DND-41 (cell line): ENCODE measurements around the gene NCAPG.

Source experiments
- ATAC-seq: fragments of 200-7000 bp; cut with Tn5 transposase; 3 replicates; pipeline ENCODE4 v1.9.1; 2021; ENCODE audit warnings: low read depth; ENCODE audit not compliant: insufficient read depth
- DNase-seq: peaks from one replicate; pipeline ENCODE4 v3.0.0-alpha.2; 2020
- H2AFZ ChIP-seq: 2 replicates; pipeline ENCODE4 v1.6.0; 2012; ENCODE audit warnings: low read depth, low read length
- H3K27ac ChIP-seq: 2 replicates; pipeline ENCODE4 v1.5.1; 2012; ENCODE audit warnings: low read length, inconsistent platforms
- H3K27me3 ChIP-seq: fragments of 200-600 bp; sonication (generic); 2 replicates; pipeline ENCODE4 v1.6.0; 2012; ENCODE audit warnings: low read length, mild to moderate bottlenecking, inconsistent platforms; ENCODE audit not compliant: insufficient read depth, poor library complexity
- H3K36me3 ChIP-seq: 2 replicates; pipeline ENCODE4 v1.5.1; 2012; ENCODE audit warnings: low read length, inconsistent platforms; ENCODE audit not compliant: insufficient read depth
- H3K4me1 ChIP-seq: 2 replicates; pipeline ENCODE4 v1.5.1; 2012; ENCODE audit warnings: mild to moderate bottlenecking, low read length; ENCODE audit not compliant: insufficient read depth
- H3K4me2 ChIP-seq: 2 replicates; pipeline ENCODE4 v1.6.0; 2012; ENCODE audit warnings: mild to moderate bottlenecking, moderate library complexity, low read length, inconsistent platforms; ENCODE audit not compliant: insufficient read depth
- H3K4me3 ChIP-seq, 2 experiments: fragments of 200-600 bp in 1 of 2; shearing (Covaris generic) in 1 of 2; 2 replicates each; pipeline ENCODE4 v1.5.1; 2012 to 2016; ENCODE audit warnings: inconsistent platforms in 2 of 2, low read length in 2 of 2, mild to moderate bottlenecking in 2 of 2, low read depth in 1 of 2, moderate library complexity in 1 of 2
- H3K79me2 ChIP-seq: 2 replicates; pipeline ENCODE4 v1.6.0; 2012; ENCODE audit warnings: low read length, inconsistent platforms; ENCODE audit not compliant: insufficient read depth
- H3K9ac ChIP-seq: 2 replicates; pipeline ENCODE4 v1.6.0; 2012; ENCODE audit warnings: low read depth, mild to moderate bottlenecking, inconsistent platforms, low read length, moderate library complexity
- H3K9me3 ChIP-seq: 2 replicates; pipeline ENCODE4 v1.5.1; 2012; ENCODE audit warnings: low read length, moderate library complexity, mild to moderate bottlenecking, inconsistent platforms; ENCODE audit not compliant: insufficient read depth, severe bottlenecking
- H4K20me1 ChIP-seq: 2 replicates; pipeline ENCODE4 v1.6.0; 2012; ENCODE audit warnings: low read length; ENCODE audit not compliant: insufficient read depth
- EZH2 ChIP-seq: IDR thresholded peaks from 3 replicates; pipeline ENCODE4 v1.6.1; 2012; ENCODE audit warnings: borderline replicate concordance, low read depth, mild to moderate bottlenecking, moderate library complexity, low read length, inconsistent platforms; ENCODE audit not compliant: severe bottlenecking
- TF ChIP-seq, protein P1 (sequence below): IDR thresholded peaks from 2 replicates; pipeline ENCODE4 v1.5.1; 2012; ENCODE audit warnings: borderline replicate concordance, low read length, moderate library complexity, mild to moderate bottlenecking; ENCODE audit not compliant: poor library complexity, severe bottlenecking; ENCODE audit errors: extremely low read depth

NCAPG gene

DNA sequence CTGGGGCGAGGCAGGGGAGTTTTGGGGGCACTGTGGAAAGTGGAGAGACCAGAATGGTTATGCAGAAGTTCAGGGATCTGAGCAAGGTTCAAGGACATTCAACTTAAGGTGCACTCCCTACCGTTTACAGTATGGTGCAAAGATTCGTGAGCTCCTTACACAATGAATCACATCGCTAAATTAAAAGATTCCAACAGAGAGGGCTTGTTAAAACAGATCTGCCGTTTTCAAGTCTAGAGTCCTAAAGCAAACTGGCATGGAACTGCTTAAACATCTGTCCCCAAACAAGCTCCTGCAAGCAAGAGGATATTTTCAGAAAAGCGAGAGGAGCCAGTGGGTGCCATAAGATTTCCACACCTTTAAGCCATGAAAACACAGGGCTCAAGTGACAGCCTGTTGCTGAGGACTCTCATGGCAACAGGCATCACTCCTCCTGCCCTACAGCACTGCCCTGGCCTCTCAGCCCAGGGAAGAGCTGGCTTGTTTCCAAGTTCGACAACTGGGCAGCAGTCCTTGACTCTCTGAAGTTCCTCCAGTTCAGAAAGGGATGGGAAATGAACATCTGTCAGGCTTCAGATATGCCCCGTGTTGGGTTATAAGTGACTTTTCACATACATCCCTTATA, 39.4 kb upstream of the NCAPG start:
- H3K4me1 ChIP-seq, result no peaks in the 10 kb centered on the region
- H3K9me3 ChIP-seq, result no peaks in the 10 kb centered on the region
- no peak overlapping the region for H3K4me3 ChIP-seq
- no peaks in the 10 kb centered on the region for H3K79me2 ChIP-seq
- H3K27me3 ChIP-seq, result no peaks in the 10 kb centered on the region
- H4K20me1 ChIP-seq, result no peaks in the 10 kb centered on the region
- H3K27ac ChIP-seq, result no peak overlapping the region
- no peaks in the 10 kb centered on the region for H3K36me3 ChIP-seq
- DNase-seq (no peak), ATAC-seq (no peak)
- no peak for TF ChIP-seq EZH2
- TF ChIP-seq, protein P1, sequence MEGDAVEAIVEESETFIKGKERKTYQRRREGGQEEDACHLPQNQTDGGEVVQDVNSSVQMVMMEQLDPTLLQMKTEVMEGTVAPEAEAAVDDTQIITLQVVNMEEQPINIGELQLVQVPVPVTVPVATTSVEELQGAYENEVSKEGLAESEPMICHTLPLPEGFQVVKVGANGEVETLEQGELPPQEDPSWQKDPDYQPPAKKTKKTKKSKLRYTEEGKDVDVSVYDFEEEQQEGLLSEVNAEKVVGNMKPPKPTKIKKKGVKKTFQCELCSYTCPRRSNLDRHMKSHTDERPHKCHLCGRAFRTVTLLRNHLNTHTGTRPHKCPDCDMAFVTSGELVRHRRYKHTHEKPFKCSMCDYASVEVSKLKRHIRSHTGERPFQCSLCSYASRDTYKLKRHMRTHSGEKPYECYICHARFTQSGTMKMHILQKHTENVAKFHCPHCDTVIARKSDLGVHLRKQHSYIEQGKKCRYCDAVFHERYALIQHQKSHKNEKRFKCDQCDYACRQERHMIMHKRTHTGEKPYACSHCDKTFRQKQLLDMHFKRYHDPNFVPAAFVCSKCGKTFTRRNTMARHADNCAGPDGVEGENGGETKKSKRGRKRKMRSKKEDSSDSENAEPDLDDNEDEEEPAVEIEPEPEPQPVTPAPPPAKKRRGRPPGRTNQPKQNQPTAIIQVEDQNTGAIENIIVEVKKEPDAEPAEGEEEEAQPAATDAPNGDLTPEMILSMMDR, result no peak
- H3K4me2 ChIP-seq, result no peak overlapping the region
- no peak overlapping the region for H2AFZ ChIP-seq
- no peak overlapping the region for H3K9ac ChIP-seq

GRCh38 chr4:17773135-17773698, 37.6 kb upstream of the NCAPG start:
- H3K9ac ChIP-seq, result no peak overlapping the region
- no peaks in the 10 kb centered on the region for H3K79me2 ChIP-seq
- no peak overlapping the region for H3K4me3 ChIP-seq
- DNase-seq (no peak), ATAC-seq (no peak)
- no peak overlapping the region for H2AFZ ChIP-seq
- no peak overlapping the region for H3K27ac ChIP-seq
- no peaks in the 10 kb centered on the region for H3K36me3 ChIP-seq
- no peak overlapping the region for H3K4me2 ChIP-seq
- no peaks in the 10 kb centered on the region for H3K27me3 ChIP-seq
- no peaks in the 10 kb centered on the region for H3K9me3 ChIP-seq
- H4K20me1 ChIP-seq, result no peaks in the 10 kb centered on the region
- TF ChIP-seq, protein P1, result no peak
- no peak for TF ChIP-seq EZH2
- no peaks in the 10 kb centered on the region for H3K4me1 ChIP-seq

DNA sequence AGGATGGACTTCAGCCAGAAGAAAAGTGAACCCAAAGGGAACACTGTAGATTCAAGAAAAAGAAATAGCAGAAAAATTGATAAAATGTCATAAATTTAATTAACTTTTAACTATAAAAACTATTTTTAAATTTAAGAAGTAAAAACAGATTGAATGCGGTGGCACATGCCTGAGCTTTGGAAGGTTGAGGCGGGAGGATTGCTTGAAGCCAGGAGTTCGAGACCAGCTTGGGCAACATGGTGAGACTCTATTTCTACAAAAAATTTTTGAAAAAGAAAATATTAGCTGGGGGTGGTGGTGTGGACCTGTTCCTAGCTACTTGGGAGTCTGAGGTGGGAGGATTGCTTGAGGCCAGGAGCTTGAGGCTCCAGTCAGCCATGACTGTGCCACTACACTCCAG, 32.3 kb upstream of the NCAPG start:
- Histone ChIP-seq H3K4me2 (no peak overlapping the region), H3K27ac (no peak overlapping the region), H3K79me2 (no peaks in the 10 kb centered on the region), H4K20me1 (no peaks in the 10 kb centered on the region), H3K9me3 (no peaks in the 10 kb centered on the region), H2AFZ (no peak overlapping the region), H3K4me3 (no peak overlapping the region), H3K27me3 (no peaks in the 10 kb centered on the region), H3K9ac (no peak overlapping the region), H3K4me1 (no peaks in the 10 kb centered on the region), H3K36me3 (no peaks in the 10 kb centered on the region)
- DNase-seq (no peak), ATAC-seq (no peak)
- TF ChIP-seq, protein P1, result no peak
- no peak for TF ChIP-seq EZH2
